Neural cell (in vitro differentiated cells): Measurements from ENCODE around the gene CBFA2T3. TPM values are rescaled to one million over a fixed set of nuclear protein-coding genes. Genes with fewer than 3 reads are reported as not detected.

ENCODE experiments used
- H2AFZ ChIP-seq: fragments of 200-600, 300-800 bp; sonication (generic), shearing (Covaris generic); 2 replicates; pipeline ENCODE4 v1.6.0; 2014; ENCODE audit warnings: low read depth, mild to moderate bottlenecking, antibody characterized with exemption, low read length, moderate library complexity
- H3F3A ChIP-seq: fragments of 200-600 bp; shearing (Covaris generic); 2 replicates; pipeline ENCODE4 v1.6.1; 2016; ENCODE audit warnings: mild to moderate bottlenecking, moderate library complexity, mixed read lengths, antibody characterized with exemption, low read length; ENCODE audit not compliant: insufficient read depth, poor library complexity, severe bottlenecking
- H3K27ac ChIP-seq: fragments of 200-600, 300-800 bp; sonication (generic), shearing (Covaris generic); 2 replicates; pipeline ENCODE4 v1.5.1; 2014; ENCODE audit warnings: mild to moderate bottlenecking, low read length, moderate library complexity
- H3K27me3 ChIP-seq: fragments of 300-800, 200-600 bp; sonication (generic), shearing (Covaris generic); 2 replicates; pipeline ENCODE4 v1.6.0; 2014; ENCODE audit warnings: mild to moderate bottlenecking, low read depth, low read length, moderate library complexity; ENCODE audit not compliant: insufficient read depth
- H3K36me3 ChIP-seq: fragments of 300-800, 200-600 bp; sonication (generic), shearing (Covaris generic); 2 replicates; pipeline ENCODE4 v1.5.1; 2014; ENCODE audit warnings: mild to moderate bottlenecking, antibody characterized with exemption, low read length, moderate library complexity; ENCODE audit not compliant: insufficient read depth
- H3K4me2 ChIP-seq: fragments of 300-800, 200-600 bp; sonication (generic), shearing (Covaris generic); 2 replicates; pipeline ENCODE4 v1.6.0; 2014; ENCODE audit warnings: mild to moderate bottlenecking, low read length
- H3K4me3 ChIP-seq: fragments of 300-800, 200-600 bp; sonication (generic), shearing (Covaris generic); 2 replicates; pipeline ENCODE4 v1.5.1; 2014; ENCODE audit warnings: mild to moderate bottlenecking, low read length, moderate library complexity
- H3K79me2 ChIP-seq: fragments of 200-600 bp; shearing (Covaris generic); replicated peaks from 2 replicates; pipeline ENCODE4 v1.6.0; 2014; ENCODE audit warnings: mild to moderate bottlenecking, low read length, moderate library complexity; ENCODE audit not compliant: insufficient read depth
- H3K9ac ChIP-seq: fragments of 300-800, 200-600 bp; sonication (generic), shearing (Covaris generic); 2 replicates; pipeline ENCODE4 v1.6.1; 2016; ENCODE audit warnings: mild to moderate bottlenecking, low read length, mixed read lengths
- H3K9me2 ChIP-seq: fragments of 200-600 bp; shearing (Covaris generic); 2 replicates; pipeline ENCODE4 v1.6.1; 2016; ENCODE audit warnings: mild to moderate bottlenecking, low read length, mixed read lengths; ENCODE audit not compliant: insufficient read depth
- H3K9me3 ChIP-seq: fragments of 200-600, 300-800 bp; sonication (generic), shearing (Covaris generic); 2 replicates; pipeline ENCODE4 v1.6.1; 2016; ENCODE audit warnings: mild to moderate bottlenecking, mixed run types, low read length, moderate library complexity, mixed read lengths
- H4K20me1 ChIP-seq: fragments of 200-600 bp; shearing (Covaris generic); 2 replicates; pipeline ENCODE4 v1.6.1; 2016; ENCODE audit warnings: mild to moderate bottlenecking, mixed run types; ENCODE audit not compliant: insufficient read depth
- CTCF ChIP-seq: fragments of 450-650 bp; IDR thresholded peaks from 2 replicates; pipeline ENCODE4 v1.5.1; 2014; ENCODE audit warnings: antibody characterized with exemption, mild to moderate bottlenecking, moderate library complexity; ENCODE audit not compliant: poor library complexity, severe bottlenecking
- EP300 ChIP-seq: fragments of 450-650 bp; conservative IDR thresholded peaks from 2 replicates; pipeline ENCODE4 v1.6.1; 2014; ENCODE audit warnings: antibody characterized with exemption, mild to moderate bottlenecking, moderate library complexity; ENCODE audit not compliant: poor library complexity, severe bottlenecking
- EZH2 ChIP-seq: fragments of 200-600, 300-800 bp; shearing (Covaris generic), sonication (generic); IDR thresholded peaks from 2 replicates; pipeline ENCODE4 v1.6.1; 2014; ENCODE audit warnings: antibody characterized with exemption, low read length, borderline replicate concordance, mild to moderate bottlenecking; ENCODE audit not compliant: insufficient read depth, poor library complexity, severe bottlenecking
- MXI1 ChIP-seq: fragments of 450-650 bp; conservative IDR thresholded peaks from 2 replicates; pipeline ENCODE4 v1.6.1; 2014; ENCODE audit warnings: antibody characterized with exemption, mild to moderate bottlenecking; ENCODE audit not compliant: poor library complexity, severe bottlenecking
- POLR2AphosphoS5 ChIP-seq: IDR thresholded peaks from 2 replicates; pipeline ENCODE4 v1.6.1; 2012
- RAD21 ChIP-seq: fragments of 450-650 bp; conservative IDR thresholded peaks from 2 replicates; pipeline ENCODE4 v1.6.1; 2014; ENCODE audit warnings: antibody characterized with exemption, mild to moderate bottlenecking, moderate library complexity
- REST ChIP-seq: IDR thresholded peaks from 2 replicates; pipeline ENCODE4 v1.6.1; 2012; ENCODE audit warnings: borderline replicate concordance
- SMC3 ChIP-seq: fragments of 450-650 bp; conservative IDR thresholded peaks from 2 replicates; pipeline ENCODE4 v1.6.1; 2014; ENCODE audit warnings: antibody characterized with exemption, mild to moderate bottlenecking, moderate library complexity; ENCODE audit not compliant: poor library complexity
- TAF1 ChIP-seq: IDR thresholded peaks from 2 replicates; pipeline ENCODE4 v1.6.1; 2012; ENCODE audit warnings: low read depth
- polyA plus RNA-seq: library from polyadenylated mRNA; depleted of rRNA; stranded (reverse); fragments of >200 nt; gene quantifications from 2 replicates; pipeline ENCODE4 v1.2.3, GENCODE V29; 2014

The CBFA2T3 gene
- polyA plus RNA-seq, 1 donor from 2014 or later = 2.1 TPM

- H3K9me2 ChIP-seq = no peaks in the 10 kb centered on the region
- no peaks in the 10 kb centered on the region for H3K36me3 ChIP-seq
- no peaks in the 10 kb centered on the region for H3K27me3 ChIP-seq
- no peaks in the 10 kb centered on the region for H3F3A ChIP-seq
- no peak overlapping the region for H3K4me2 ChIP-seq
- no peak for TF ChIP-seq CTCF
- TF ChIP-seq POLR2AphosphoS5 = no peak
- no peak for TF ChIP-seq MXI1
- TF ChIP-seq SMC3 = no peak
- no peak for TF ChIP-seq RAD21
- TF ChIP-seq EP300 = no peak
- no peak for TF ChIP-seq REST
- TF ChIP-seq TAF1 = no peak
- TF ChIP-seq EZH2 = no peak
- no peaks in the 10 kb centered on the region for H4K20me1 ChIP-seq
- H3K4me3 ChIP-seq = no peak overlapping the region
- H3K9me3 ChIP-seq = no peaks in the 10 kb centered on the region
- no peak overlapping the region for H3K9ac ChIP-seq
- no peak overlapping the region for H2AFZ ChIP-seq
- H3K79me2 ChIP-seq = no peaks in the 10 kb centered on the region
- H3K27ac ChIP-seq = no peak overlapping the region
These were observed 51.5 kb downstream of the CBFA2T3 start for GRCh38 chr16:88925540-88925887.

- no peak for TF ChIP-seq MXI1
- peak; percentile 29 for TF ChIP-seq CTCF
- Histone ChIP-seq H3K4me2 (no peak overlapping the region), H4K20me1 (no peaks in the 10 kb centered on the region), H3K36me3 (no peaks in the 10 kb centered on the region), H3K9me3 (no peaks in the 10 kb centered on the region), H3K27me3 (no peaks in the 10 kb centered on the region), H3F3A (no peaks in the 10 kb centered on the region), H3K27ac (no peak overlapping the region), H3K9ac (no peak overlapping the region), H2AFZ (no peak overlapping the region), H3K4me3 (no peak overlapping the region), H3K79me2 (no peaks in the 10 kb centered on the region), H3K9me2 (no peaks in the 10 kb centered on the region)
These were observed 52.0 kb downstream of the CBFA2T3 start for GRCh38 chr16:88924834-88925539.
